ENCODE data around the gene C19orf85.

DNA sequence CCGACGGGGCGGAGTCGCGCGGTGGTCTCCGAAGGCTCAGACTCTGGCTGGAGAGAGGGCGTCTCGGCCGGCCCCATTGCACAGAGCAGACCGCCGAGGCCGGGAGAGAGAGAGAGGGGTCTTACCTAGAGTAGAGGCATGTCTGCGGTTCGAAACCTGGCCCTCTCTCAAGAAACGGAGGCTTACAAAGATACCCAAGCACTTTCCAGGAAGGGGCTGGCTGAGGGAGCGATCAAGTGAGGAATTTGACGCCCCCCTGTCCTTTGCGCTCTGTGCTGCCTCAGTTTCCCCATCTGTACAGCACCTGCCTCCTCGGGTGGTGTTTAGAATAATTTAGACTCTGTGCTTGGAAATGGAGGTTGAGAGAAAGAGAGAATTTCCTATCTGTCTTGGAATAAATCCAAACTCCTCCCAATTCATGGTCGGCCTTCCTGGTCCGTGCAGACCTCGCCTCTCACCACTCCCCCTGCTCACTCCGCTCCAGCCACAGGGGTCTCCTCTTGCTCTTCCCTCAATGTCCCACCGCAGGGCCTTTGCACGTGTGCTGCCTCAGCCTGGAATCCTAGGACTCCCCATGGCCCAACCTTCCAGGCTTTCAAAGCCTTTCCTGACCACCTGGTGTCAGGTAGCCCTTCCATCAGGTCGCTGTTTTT lies 2.5 kb downstream of the C19orf85 start:
- TF ChIP-seq, protein P1, sequence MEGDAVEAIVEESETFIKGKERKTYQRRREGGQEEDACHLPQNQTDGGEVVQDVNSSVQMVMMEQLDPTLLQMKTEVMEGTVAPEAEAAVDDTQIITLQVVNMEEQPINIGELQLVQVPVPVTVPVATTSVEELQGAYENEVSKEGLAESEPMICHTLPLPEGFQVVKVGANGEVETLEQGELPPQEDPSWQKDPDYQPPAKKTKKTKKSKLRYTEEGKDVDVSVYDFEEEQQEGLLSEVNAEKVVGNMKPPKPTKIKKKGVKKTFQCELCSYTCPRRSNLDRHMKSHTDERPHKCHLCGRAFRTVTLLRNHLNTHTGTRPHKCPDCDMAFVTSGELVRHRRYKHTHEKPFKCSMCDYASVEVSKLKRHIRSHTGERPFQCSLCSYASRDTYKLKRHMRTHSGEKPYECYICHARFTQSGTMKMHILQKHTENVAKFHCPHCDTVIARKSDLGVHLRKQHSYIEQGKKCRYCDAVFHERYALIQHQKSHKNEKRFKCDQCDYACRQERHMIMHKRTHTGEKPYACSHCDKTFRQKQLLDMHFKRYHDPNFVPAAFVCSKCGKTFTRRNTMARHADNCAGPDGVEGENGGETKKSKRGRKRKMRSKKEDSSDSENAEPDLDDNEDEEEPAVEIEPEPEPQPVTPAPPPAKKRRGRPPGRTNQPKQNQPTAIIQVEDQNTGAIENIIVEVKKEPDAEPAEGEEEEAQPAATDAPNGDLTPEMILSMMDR (IDR thresholded peaks at IDR 0.05), result no peak
- TF ChIP-seq POLR2A (IDR thresholded peaks at IDR 0.05), result peak in 1 of 2 donors; percentile 29

Data from adrenal gland (tissue), 5 donors.